ENCODE measurements around the gene CDK13.
"Not testable (repeated sequence)": the region's sequence is repeated elsewhere in the genome, so short reads cannot be mapped to it uniquely, and the experiment has no call there.

The CDK13 gene
- total RNA-seq, result 114 to 304 (median 226) reads per million in 3 experiments

- peak; percentile 95 for DNase-seq
Measured at GRCh38 chr7:39949971-39950472, at the start of gene CDK13. Gene CDK13 (plus strand): TSS chr7:39950256. CDS start chr7:39950642, 386 bp downstream.

- no peak for DNase-seq
Measured at GRCh38 chr7:39904077-39904486, 46.0 kb upstream of the CDK13 start.

GRCh38 chr7:39908141-39908540 is 41.9 kb upstream of the CDK13 start:
- DNase-seq, result no peak

GRCh38 chr7:39908973-39909372 is 41.1 kb upstream of the CDK13 start:
- DNase-seq, result no peak

GRCh38 chr7:39909526-39909925 is 40.5 kb upstream of the CDK13 start:
- no peak for DNase-seq

- no peak for DNase-seq
Measured at GRCh38 chr7:39910108-39910869, 39.8 kb upstream of the CDK13 start.

GRCh38 chr7:39911167-39911566 is 38.9 kb upstream of the CDK13 start:
- DNase-seq, result no peak

- not testable (repeated sequence) for DNase-seq
Measured at GRCh38 chr7:39915847-39916246, 34.2 kb upstream of the CDK13 start.

- DNase-seq, result no peak
Measured at GRCh38 chr7:39919646-39920045, 30.4 kb upstream of the CDK13 start.

- DNase-seq, result no peak
Measured at GRCh38 chr7:39921506-39922175, 28.4 kb upstream of the CDK13 start.

- DNase-seq, result no peak
Measured at GRCh38 chr7:39922580-39922979, 27.5 kb upstream of the CDK13 start.

- no peak for DNase-seq
Measured at GRCh38 chr7:39923091-39923490, 27.0 kb upstream of the CDK13 start.

GRCh38 chr7:39924122-39924521 is 25.9 kb upstream of the CDK13 start:
- no peak for DNase-seq

GRCh38 chr7:39926111-39926510 is 23.9 kb upstream of the CDK13 start:
- no peak for DNase-seq

- DNase-seq, result no peak
Measured at GRCh38 chr7:39927018-39927417, 23.0 kb upstream of the CDK13 start.

- DNase-seq, result no peak
Measured at GRCh38 chr7:39934132-39934531, 15.9 kb upstream of the CDK13 start.

GRCh38 chr7:39936761-39937160 is 13.3 kb upstream of the CDK13 start:
- DNase-seq, result no peak

- no peak for DNase-seq
Measured at GRCh38 chr7:39937366-39938153, 12.5 kb upstream of the CDK13 start.

- no peak for DNase-seq
Measured at GRCh38 chr7:39942883-39943282, 7.2 kb upstream of the CDK13 start.

GRCh38 chr7:39946693-39947092 is 3.4 kb upstream of the CDK13 start:
- DNase-seq, result no peak

- DNase-seq, result peak; percentile 2
Measured at GRCh38 chr7:39948375-39948955, 1.6 kb upstream of the CDK13 start.

- DNase-seq, result peak; percentile 99
Measured at GRCh38 chr7:39948956-39949928, 814 bp upstream of the CDK13 start.

All from central memory CD4-positive, alpha-beta T cell (primary cell).